CD4-positive, alpha-beta T cell (primary cell): Measurements from ENCODE around the gene SCN1A. TPM values are rescaled to one million over a fixed set of nuclear protein-coding genes. Genes with fewer than 3 reads are reported as not detected.

Experiments
- ATAC-seq: fragments of 200-7000 bp; cut with Tn5 transposase; one replicate; pipeline ENCODE4 v1.10.0; 2022; ENCODE audit warnings: mild to moderate bottlenecking; ENCODE audit not compliant: poor library complexity
- CTCF ChIA-PET: fragments of 350-600 bp; sonication (Branson Sonifier 250); formaldehyde crosslinking; loops from one replicate; lab custom pipeline; 2021; ENCODE audit warnings: antibody characterized with exemption, inconsistent platforms; lab: Charles Lee
- POLR2A ChIA-PET: fragments of 350-600 bp; sonication (Branson Sonifier 250); formaldehyde crosslinking; loops from one replicate; lab custom pipeline; 2021; ENCODE audit warnings: antibody characterized with exemption, inconsistent platforms; lab: Charles Lee
- DNase-seq, 14 experiments: peaks; one replicate each; pipeline ENCODE4 v3.0.0-alpha.2; 2013 to 2020; ENCODE audit warnings: mixed read lengths in 2 of 14
- H3K27ac ChIP-seq, 2 donors: one replicate each; pipeline versions ENCODE4 v1.5.1 to v1.7.0; 2013; ENCODE audit warnings: low read length in 2 of 2, low read depth in 1 of 2, mild to moderate bottlenecking in 1 of 2
- H3K27me3 ChIP-seq, 2 experiments: 1 replicate in 1 of 2; 2 replicates in 1 of 2; pipeline versions ENCODE4 v1.6.1 to v1.7.0; 2013; ENCODE audit warnings: low read length in 2 of 2, control low read depth in 1 of 2, mild to moderate bottlenecking in 1 of 2, moderate library complexity in 1 of 2; ENCODE audit not compliant: insufficient read depth in 2 of 2, control insufficient read depth in 1 of 2
- H3K36me3 ChIP-seq: one replicate; pipeline ENCODE4 v1.6.1; 2013; ENCODE audit warnings: low read length, control low read depth; ENCODE audit not compliant: insufficient read depth
- H3K4me1 ChIP-seq: one replicate; pipeline ENCODE4 v1.6.1; 2013; ENCODE audit warnings: low read length, control low read depth; ENCODE audit not compliant: insufficient read depth
- H3K4me3 ChIP-seq: one replicate; pipeline ENCODE4 v1.5.1; 2013; ENCODE audit warnings: mild to moderate bottlenecking, low read length, moderate library complexity
- H3K9me3 ChIP-seq, 2 experiments: 1 replicate in 1 of 2; 2 replicates in 1 of 2; pipeline versions ENCODE4 v1.6.1 to v1.7.0; 2013; ENCODE audit warnings: low read length in 2 of 2, mild to moderate bottlenecking in 2 of 2, control low read depth in 1 of 2, moderate library complexity in 1 of 2; ENCODE audit not compliant: control insufficient read depth in 1 of 2, insufficient read depth in 1 of 2
- H3K27ac Mint-ChIP-seq: one replicate; pipeline ENCODE4 v1.8.0; 2020; ENCODE audit warnings: mixed read lengths
- H3K27me3 Mint-ChIP-seq: one replicate; pipeline ENCODE4 v1.8.0; 2021; ENCODE audit warnings: mixed read lengths
- H3K36me3 Mint-ChIP-seq: one replicate; pipeline ENCODE4 v1.8.0; 2021; ENCODE audit warnings: low read depth, mixed read lengths
- H3K4me1 Mint-ChIP-seq: one replicate; pipeline ENCODE4 v1.8.0; 2021; ENCODE audit warnings: low read depth, mixed read lengths
- H3K4me3 Mint-ChIP-seq: one replicate; pipeline ENCODE4 v1.8.0; 2020; ENCODE audit warnings: mild to moderate bottlenecking, mixed read lengths
- H3K9me3 Mint-ChIP-seq: one replicate; pipeline ENCODE4 v1.8.0; 2020; ENCODE audit warnings: mixed read lengths
- CTCF ChIP-seq: fragments of 200-600 bp; IDR thresholded peaks from one replicate; pipeline ENCODE4 v1.8.0; 2022; ENCODE audit warnings: antibody characterized with exemption, mild to moderate bottlenecking
- intact Hi-C, 2 experiments: fragments of 100-400 bp; cut with DNase I in 1 of 2; cut with micrococcal nuclease in 1 of 2; formaldehyde crosslinking; loops; one replicate each; pipeline versions ENCODE4 v1.15.1 to v1.9.0; 2023 to 2025; cut with DNase I, micrococcal nuclease
- total RNA-seq, 174 experiments: library from RNA in 2 of 174; stranded (reverse) in 2 of 174; gene quantifications; one replicate each; pipeline ENCODE4 v1.2.3 and lab custom pipeline; 2021 to 2026

The SCN1A gene
- total RNA-seq, 2 experiments from 2014 or later = not detected

- H3K9me3 ChIP-seq = no peaks in the 10 kb centered on the region
Measured at GRCh38 chr2:166155589-166155988, 27.8 kb upstream of the SCN1A start.

GRCh38 chr2:166154685-166155338, 27.0 kb upstream of the SCN1A start:
- Histone ChIP-seq H3K4me1 (no peaks in the 10 kb centered on the region), H3K27me3 (peaks cover 0 to 4% of the 10 kb centered on the region in 2 experiments), H3K4me3 (no peak overlapping the region), H3K9me3 (no peaks in the 10 kb centered on the region), H3K27ac (no peak overlapping the region), H3K36me3 (no peaks in the 10 kb centered on the region)
- DNase-seq (no peak), ATAC-seq (no peak)
- no peak for TF ChIP-seq CTCF
- peaks cover 25% of the 10 kb centered on the region for H3K27me3 Mint-ChIP-seq
- intact Hi-C loops = no loop called here
- POLR2A ChIA-PET = no interaction called here
- H3K27ac Mint-ChIP-seq = no peak overlapping the region
- H3K4me1 Mint-ChIP-seq = no peaks in the 10 kb centered on the region
- CTCF ChIA-PET = no interaction called here
- no peaks in the 10 kb centered on the region for H3K9me3 Mint-ChIP-seq
- H3K36me3 Mint-ChIP-seq = no peaks in the 10 kb centered on the region
- no peak overlapping the region for H3K4me3 Mint-ChIP-seq

More at GRCh38 chr2:166155589-166155988, 27.8 kb upstream of the SCN1A start:
- Histone ChIP-seq H3K27ac (no peak overlapping the region), H3K4me3 (no peak overlapping the region), H3K36me3 (no peaks in the 10 kb centered on the region), H3K4me1 (no peaks in the 10 kb centered on the region), H3K27me3 (peaks cover 0 to 4% of the 10 kb centered on the region in 2 experiments)
- no peak overlapping the region for H3K4me3 Mint-ChIP-seq
- H3K9me3 Mint-ChIP-seq = no peaks in the 10 kb centered on the region
- DNase-seq = no peak
- ChIA-PET CTCF (no interaction called here), POLR2A (no interaction called here)
- intact Hi-C loops = no loop called here
- ATAC-seq = no peak
- H3K27me3 Mint-ChIP-seq = peaks cover 27% of the 10 kb centered on the region
- H3K4me1 Mint-ChIP-seq = no peaks in the 10 kb centered on the region
- no peak overlapping the region for H3K27ac Mint-ChIP-seq
- TF ChIP-seq CTCF = no peak
- H3K36me3 Mint-ChIP-seq = no peaks in the 10 kb centered on the region

- Mint-ChIP-seq H3K27ac (no peak overlapping the region), H3K4me1 (no peaks in the 10 kb centered on the region), H3K27me3 (peaks cover 22% of the 10 kb centered on the region), H3K9me3 (no peaks in the 10 kb centered on the region), H3K36me3 (no peaks in the 10 kb centered on the region), H3K4me3 (no peak overlapping the region)
- no peak for TF ChIP-seq CTCF
- DNase-seq = no peak
- peaks cover 0 to 4% of the 10 kb centered on the region in 2 experiments for H3K27me3 ChIP-seq
- CTCF ChIA-PET = interaction anchor here (1.1 kb wide), 1 partner anchor 19 kb away, joined by 3 read pairs; no protein-coding TSS in a partner anchor
- intact Hi-C loops = no loop called here
- H3K9me3 ChIP-seq = no peaks in the 10 kb centered on the region
- H3K4me1 ChIP-seq = no peaks in the 10 kb centered on the region
- no peak overlapping the region for H3K27ac ChIP-seq
- ATAC-seq = no peak
- no peak overlapping the region for H3K4me3 ChIP-seq
- POLR2A ChIA-PET = no interaction called here
- no peaks in the 10 kb centered on the region for H3K36me3 ChIP-seq
Measured at GRCh38 chr2:166152064-166152463, 24.2 kb upstream of the SCN1A start.
